Measurements from ENCODE around the gene MTMR6. TPM values are rescaled to one million over a fixed set of nuclear protein-coding genes. Genes with fewer than 3 reads are reported as not detected.

Gene MTMR6
- total RNA-seq, 1 experiment from 2014 or later = 24.0 TPM

DNA sequence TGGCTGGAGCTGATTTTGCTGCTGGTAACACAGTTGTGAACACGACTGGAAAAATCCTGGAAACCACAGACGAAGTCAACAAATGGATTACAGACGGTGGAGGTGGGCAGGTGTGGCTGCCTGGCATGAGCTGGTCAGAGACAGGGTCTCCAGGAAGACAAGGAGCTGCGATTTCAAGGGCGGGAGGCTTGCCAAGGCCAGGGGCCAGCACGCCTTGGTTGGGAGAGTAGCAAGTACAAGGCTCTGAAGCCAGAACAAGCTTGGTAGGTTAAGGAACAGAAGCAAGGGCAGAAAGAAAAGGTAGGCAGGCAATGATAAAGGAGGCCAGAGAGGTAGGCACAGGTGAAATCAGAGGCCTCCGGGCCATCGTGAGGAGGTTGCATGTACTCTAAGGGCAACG lies 64.5 kb downstream of the MTMR6 start:
- no peak for DNase-seq (ENCODE audit: extremely low read depth, low read depth)

DNA sequence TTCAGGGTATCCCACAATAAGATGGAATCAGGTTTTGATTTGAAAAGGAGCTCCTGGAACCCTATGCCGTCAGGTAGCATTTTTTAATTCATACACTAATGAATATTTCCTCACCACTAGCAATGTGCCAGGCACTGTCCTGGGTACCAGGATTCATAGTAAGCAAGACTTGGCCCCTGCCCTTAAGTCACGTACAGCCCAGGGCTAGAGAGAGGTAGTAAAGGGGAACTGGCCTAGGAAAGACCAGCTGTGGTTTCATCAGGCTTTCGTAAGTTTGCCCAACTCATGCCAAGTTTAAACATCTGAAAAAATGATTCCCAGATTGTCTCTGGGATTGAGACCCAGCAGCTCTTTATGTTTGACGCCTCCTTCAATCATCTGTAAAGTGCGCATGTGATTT lies 69.3 kb downstream of the MTMR6 start:
- no peak for DNase-seq (ENCODE audit: extremely low read depth, low read depth)

DNA sequence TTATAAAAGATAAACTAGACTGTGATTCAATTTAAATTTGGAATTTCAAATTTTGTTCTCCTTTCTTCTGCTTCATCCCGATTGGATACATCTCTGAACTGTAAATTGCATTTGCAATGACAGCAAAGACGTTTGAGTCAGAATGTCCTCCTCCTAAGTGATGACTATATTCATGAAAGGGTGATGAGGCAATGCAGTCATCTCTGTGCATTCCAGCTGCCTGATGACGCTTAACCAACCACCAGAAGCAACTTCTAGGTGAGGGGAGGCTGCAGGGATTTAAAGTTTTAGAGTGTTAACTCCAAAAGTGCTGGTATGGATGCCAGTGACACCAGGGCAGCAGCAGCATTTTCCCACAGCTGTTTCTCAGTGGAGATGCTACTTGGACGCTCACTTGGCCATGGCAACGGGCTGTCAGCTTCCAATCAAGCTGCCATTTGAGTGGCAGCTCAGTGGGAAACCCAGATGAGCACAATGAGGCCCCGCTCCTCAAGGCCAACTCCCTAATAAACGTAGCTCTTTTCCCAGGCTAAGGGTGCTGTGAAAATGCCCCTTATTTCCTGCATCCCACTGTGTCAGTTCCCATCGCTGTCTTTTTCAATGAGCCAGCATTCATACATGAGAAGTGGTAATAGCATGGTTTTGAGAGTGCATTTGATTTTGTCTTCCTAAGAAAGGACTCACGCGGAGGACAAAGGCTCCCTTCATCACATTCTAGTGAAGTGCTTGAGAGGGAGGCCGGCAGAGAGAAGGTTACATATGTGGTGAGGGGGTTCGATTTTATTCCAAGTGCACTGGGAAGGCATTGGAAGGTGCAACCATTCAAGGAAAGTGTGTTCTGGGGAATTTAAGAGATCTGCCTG lies 70.0 kb downstream of the MTMR6 start:
- DNase-seq (ENCODE audit: extremely low read depth, low read depth) = no peak

DNA sequence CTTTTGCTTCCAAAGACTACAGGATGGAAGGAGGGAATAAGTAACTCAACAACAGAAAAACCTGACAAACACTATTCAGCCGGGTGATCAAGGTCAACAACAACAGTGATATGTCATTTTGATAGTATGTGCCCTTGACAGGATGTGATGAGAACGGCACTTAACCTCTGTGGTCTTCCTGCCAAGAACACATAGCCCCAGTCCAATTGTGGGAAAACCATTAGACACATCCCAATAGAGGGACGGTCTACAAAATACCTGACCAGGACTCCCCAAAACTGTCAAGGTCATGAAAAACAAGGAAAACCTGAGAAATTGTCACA lies 72.1 kb downstream of the MTMR6 start:
- no peak for DNase-seq (ENCODE audit: extremely low read depth, low read depth)

DNA sequence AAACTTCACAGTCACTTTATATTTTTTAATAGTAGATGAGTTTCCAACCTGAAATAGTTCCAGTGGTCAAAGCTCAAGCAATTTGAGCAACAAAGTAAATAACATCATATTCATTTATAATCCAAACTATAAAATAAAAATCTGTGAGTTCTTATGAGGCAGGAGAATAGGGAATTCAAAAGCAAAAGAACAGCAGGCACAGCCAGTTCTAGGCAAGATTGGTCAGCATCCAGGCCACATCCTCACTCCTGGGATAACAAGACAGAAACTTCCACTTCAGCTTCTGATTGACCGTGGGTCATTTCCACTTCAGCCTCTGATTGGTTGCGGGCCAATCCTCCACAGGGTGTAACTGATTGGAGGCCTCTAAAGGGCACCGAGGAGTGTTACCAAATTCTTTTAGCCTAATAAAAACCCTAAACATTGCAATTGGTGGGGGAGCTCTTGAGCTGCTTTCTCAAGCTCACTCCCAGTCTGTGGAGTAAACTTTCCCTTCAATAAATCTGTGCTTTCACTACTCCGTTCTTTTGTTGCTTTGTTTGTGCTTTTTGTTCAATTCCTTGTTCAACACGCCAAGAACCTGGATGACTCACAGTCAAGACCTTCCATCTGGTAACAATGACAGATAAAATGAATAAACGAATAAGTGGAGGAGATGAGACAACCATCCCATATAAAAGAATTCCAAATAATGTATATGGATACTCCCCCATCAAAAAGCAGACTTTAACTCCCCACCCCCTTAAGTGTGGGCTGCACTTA lies 72.6 kb downstream of the MTMR6 start:
- DNase-seq (ENCODE audit: extremely low read depth, low read depth) = no peak

DNA sequence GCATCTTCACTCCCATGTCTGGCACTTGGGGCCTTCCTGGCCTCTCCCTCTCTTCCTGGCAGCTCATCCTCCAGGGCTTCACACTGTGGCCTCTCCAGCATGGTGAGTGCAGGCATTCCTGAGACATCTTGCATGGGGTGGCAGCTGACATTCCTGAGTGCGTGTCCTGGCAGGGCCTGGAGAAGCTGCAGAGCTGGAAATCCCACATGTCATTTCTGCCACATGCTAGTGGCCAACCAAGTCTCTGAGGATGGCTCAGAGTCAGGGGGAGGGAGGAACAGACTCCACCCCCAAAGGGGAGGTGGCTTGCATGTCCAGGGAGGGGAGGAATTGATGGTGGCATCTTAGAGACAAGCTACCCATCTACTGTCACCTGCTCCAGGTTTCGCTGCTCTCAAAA lies 73.6 kb downstream of the MTMR6 start:
- DNase-seq (ENCODE audit: extremely low read depth, low read depth) = no peak

DNA sequence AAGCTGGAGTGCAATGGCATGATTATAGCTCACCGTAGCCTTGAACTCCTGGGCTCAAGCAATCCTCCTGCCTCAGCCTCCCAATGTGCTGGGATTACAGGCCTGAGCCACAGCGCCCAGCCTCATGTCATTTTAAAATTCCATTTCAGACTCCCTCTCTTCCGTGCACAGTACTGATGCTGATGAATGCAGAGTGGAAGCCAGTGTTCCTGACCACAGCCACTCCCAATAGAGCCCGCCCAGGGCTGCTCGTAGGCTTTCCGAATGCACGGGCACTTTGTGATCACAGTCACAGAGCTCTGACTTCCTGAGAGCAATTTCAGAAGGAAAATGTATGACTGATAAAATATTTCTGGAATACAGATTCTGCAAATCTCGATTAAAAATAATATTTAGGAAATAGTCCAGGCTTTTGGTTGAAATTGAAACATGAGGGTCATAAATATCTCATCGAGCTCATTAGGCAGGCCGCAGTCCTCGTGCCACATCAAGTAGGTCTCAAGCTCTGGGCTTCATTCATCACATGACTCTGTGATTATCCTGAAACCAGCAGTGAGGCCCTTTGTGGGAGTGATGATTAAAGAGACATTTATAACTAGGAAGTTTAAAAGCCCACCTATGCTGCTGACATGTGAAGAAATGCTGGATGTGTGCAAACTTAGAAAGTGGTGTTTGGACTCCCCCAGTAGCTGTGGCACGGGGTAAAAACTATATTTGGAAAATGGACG lies 76.3 kb downstream of the MTMR6 start:
- no peak for DNase-seq (ENCODE audit: extremely low read depth, low read depth)

DNA sequence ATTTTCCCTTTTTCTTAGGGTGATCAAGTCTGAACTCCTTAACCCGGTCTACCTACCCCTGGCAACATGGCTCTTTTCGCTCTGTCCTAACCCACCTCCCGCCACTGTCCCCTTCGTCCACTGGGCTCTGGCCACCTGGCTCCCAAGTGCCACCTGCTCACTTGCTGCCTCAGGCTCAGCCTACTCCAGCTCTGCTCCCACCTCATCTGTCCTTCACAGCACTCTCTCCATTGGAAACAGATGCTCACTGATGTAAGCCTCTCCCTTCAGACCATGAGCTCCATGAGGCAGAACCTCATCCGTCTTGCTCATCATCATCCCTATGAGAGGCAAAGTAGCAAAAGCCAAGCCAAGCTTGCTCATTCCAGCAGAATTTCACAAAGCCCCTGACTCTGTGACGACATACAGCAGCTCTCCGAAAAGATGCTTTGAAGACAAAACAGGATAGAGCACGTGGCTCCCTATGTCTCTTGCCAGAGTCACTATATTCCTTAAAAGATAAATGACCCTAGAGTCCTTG lies 79.9 kb downstream of the MTMR6 start:
- no peak for DNase-seq (ENCODE audit: extremely low read depth, low read depth)

DNA sequence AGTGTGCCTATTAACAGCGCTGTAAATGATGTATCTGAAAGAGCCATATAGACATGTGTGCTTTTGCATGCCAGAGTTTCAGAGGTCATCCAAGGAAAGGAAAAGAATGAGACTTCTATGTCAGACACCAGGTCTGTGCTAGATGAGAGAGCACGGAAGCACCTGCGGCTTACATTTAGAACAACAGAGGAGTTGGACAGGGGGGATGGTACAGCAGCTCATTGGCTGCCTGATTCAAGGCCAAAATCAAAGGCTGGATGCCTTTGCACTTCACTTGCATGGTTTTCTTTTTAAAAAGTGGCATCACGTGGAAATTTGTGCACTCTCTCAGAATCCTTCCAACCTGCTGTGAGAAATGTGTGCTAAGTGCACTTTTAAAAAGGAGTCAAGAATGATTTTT lies 82.4 kb downstream of the MTMR6 start:
- DNase-seq (ENCODE audit: extremely low read depth, low read depth) = no peak

DNA sequence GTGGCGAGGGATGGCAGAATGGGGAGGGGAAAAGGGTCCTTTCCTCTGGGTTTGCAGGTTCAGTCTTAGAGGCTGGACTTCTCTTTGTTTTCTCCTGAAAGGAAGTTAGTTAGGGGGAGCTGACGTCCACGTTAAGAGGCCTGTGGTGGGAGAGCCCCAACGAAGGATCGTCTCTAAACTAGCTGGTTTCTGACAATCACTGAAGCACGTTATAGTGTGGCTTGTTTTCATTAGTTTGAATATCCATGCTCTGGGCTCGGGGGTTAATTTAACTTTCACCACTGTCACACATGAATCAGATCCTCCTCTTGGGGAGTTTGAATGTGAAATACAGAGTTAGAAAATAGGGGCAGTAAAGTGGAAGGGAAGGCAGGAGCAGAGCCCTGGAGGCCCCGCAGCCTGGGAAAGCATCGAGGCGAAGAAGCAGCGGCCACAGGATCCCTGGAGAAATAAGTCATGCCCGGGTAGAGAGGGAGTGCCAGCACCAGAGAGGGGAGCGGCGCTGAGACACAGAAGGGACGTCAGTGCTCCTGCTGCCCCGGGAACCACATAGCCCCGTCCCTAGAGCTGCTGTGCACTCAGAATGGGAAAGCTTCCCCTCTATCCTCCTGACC lies 84.1 kb downstream of the MTMR6 start:
- no peak for DNase-seq (ENCODE audit: extremely low read depth, low read depth)

DNA sequence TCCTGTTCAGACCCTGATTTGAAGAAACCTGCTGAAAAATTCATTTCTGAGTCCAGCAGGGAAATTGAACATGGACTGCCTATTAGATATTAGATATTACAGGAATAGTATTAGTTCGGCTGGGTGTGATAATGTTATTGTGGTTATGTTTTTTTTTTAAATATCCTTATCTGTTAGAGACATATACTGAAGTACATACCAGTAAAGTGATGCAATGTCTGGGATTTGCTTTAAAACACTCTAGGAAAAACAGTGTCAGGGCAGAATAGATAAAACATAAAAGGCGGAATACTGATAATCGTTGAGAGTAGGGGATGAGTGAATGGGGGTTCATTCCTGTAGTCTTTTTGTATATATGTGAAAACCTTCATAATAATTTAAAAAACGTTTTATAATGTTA lies 86.5 kb downstream of the MTMR6 start:
- no peak for DNase-seq (ENCODE audit: extremely low read depth, low read depth)

DNA sequence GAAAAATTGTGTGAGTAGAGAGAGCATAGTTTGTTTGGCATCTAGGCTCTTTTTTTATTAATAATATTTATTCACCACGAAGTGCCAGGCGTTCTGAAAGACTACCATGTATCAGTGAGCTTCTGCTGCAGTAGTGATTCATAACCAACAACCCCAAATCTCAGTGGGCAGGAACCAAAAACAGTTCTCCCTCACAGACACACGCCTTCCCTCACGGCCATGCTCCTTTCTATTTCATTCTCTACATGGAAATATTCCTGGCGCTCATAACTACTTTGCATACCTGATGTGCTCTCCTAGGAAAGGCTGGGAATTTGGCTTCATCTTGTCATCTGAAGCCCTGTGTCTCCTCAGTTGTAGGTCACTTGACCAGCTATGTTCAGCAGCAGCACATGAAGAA lies 88.6 kb downstream of the MTMR6 start:
- DNase-seq (ENCODE audit: extremely low read depth, low read depth) = no peak

DNA sequence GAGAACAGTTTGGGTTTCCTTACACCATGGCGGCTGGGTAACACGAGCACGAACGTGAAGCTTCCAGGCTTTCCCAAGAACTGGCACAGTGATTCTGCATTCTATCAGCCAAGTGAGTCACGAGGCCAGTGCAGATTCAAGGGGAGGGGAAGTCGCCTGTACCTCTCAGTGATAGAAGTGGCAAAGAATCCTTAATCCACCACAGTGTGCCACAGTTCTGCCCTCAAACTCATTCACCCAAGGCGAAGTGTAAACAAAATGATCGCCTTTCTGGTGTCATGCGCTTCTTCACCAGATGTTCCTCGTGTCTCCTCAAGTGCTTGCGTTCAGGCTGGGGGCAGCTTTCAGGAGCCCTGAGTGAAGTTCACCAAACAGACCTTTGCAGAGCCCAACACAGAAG lies 90.3 kb downstream of the MTMR6 start:
- DNase-seq (ENCODE audit: extremely low read depth, low read depth) = no peak

Other genes starting within 250 kb of the MTMR6 start
- 0.02 TPM in 1 of 2 replicates, not detected in the other for gene PABPC3, start 191.4 kb downstream of the MTMR6 start, total RNA-seq (2014; rRNA removed; shearing (Covaris generic))
- gene AMER2, start 115.2 kb downstream of the MTMR6 start, total RNA-seq (2014; rRNA removed; shearing (Covaris generic)) = not detected in 2 replicates
- 87.9 and 99.1 TPM in 2 replicates for gene NUP58, start 14.1 kb upstream of the MTMR6 start, total RNA-seq (2014; rRNA removed; shearing (Covaris generic))
- 0.14 and 0.20 TPM in 2 replicates for gene ATP8A2, start 84.5 kb upstream of the MTMR6 start, total RNA-seq (2014; rRNA removed; shearing (Covaris generic))

Data from NCI-H460 (cell line).